Thymus (tissue), 11 donors: Measurements from ENCODE around the gene LSM7. TPM values are rescaled to one million over a fixed set of nuclear protein-coding genes. Genes with fewer than 3 reads are reported as not detected.

Experiments
- DNase-seq, 9 donors: peaks; one replicate each; pipeline ENCODE4 v3.0.0-alpha.2; 2013; ENCODE audit warnings: low spot score in 9 of 9, low read depth in 6 of 9, missing footprints in 1 of 9
- H3K27ac ChIP-seq, 2 donors: one replicate each; pipeline ENCODE4 v1.5.1; 2013; ENCODE audit warnings: control low read depth in 1 of 2, low read depth in 1 of 2, low read length in 1 of 2, mild to moderate bottlenecking in 1 of 2, moderate library complexity in 1 of 2
- H3K27me3 ChIP-seq, 2 donors: one replicate each; pipeline ENCODE4 v1.5.1; 2013; ENCODE audit warnings: low read length in 1 of 2; ENCODE audit not compliant: control insufficient read depth in 2 of 2, insufficient read depth in 1 of 2
- H3K36me3 ChIP-seq, 2 donors: one replicate each; pipeline ENCODE4 v1.5.1; 2013; ENCODE audit warnings: low read length in 1 of 2, mild to moderate bottlenecking in 1 of 2, moderate library complexity in 1 of 2; ENCODE audit not compliant: control insufficient read depth in 2 of 2, insufficient read depth in 2 of 2
- H3K4me1 ChIP-seq, 2 donors: one replicate each; pipeline ENCODE4 v1.5.1; 2013; ENCODE audit warnings: low read length in 2 of 2; ENCODE audit not compliant: control insufficient read depth in 2 of 2, insufficient read depth in 2 of 2
- H3K4me3 ChIP-seq, 2 donors: one replicate each; pipeline ENCODE4 v1.5.1; 2013; ENCODE audit warnings: low read length in 2 of 2, control low read depth in 1 of 2, mild to moderate bottlenecking in 1 of 2
- H3K9me3 ChIP-seq, 2 donors: one replicate each; pipeline ENCODE4 v1.5.1; 2013; ENCODE audit warnings: low read length in 1 of 2, mild to moderate bottlenecking in 1 of 2; ENCODE audit not compliant: control insufficient read depth in 2 of 2, insufficient read depth in 1 of 2
- WGBS: extraction: QIAGEN DNeasy Blood & Tissue Kit; methylation state at CpG from one replicate; pipeline ENCODE4 v1.1.7; 2013; 5-methylcytosine and 5-hydroxymethylcytosine counted together
- polyA plus RNA-seq: library from polyadenylated mRNA; stranded (reverse); fragments of 200-250 nt; gene quantifications from one replicate; pipeline ENCODE4 v1.2.3, GENCODE V29; 2013
- total RNA-seq: library from RNA; stranded (reverse); fragments of 120-200 nt; gene quantifications from one replicate; pipeline ENCODE4 v1.2.4, GENCODE V29; 2013
- donor health status: healthy.

The LSM7 gene
- total and polyA plus RNA-seq, 2 donors, result 175 to 243 TPM

GRCh38 chr19:2288818-2289713 lies 39.3 kb downstream of the LSM7 start:
- peaks cover 44 to 88% of the 10 kb centered on the region in 2 donors for H3K27me3 ChIP-seq
- peaks cover 0 to 5% of the 10 kb centered on the region in 2 donors for H3K9me3 ChIP-seq
- 42% methylated on average over 28 of the region's 28 CpGs for WGBS
- H3K27ac ChIP-seq, result peak overlapping the region in 1 of 2 donors; percentile 42
- H3K4me3 ChIP-seq, result peak overlapping the region in 1 of 2 donors; percentile 43
- peaks cover 14 to 20% of the 10 kb centered on the region in 2 donors for H3K4me1 ChIP-seq
- no peaks in the 10 kb centered on the region for H3K36me3 ChIP-seq
- no peak for DNase-seq

DNA sequence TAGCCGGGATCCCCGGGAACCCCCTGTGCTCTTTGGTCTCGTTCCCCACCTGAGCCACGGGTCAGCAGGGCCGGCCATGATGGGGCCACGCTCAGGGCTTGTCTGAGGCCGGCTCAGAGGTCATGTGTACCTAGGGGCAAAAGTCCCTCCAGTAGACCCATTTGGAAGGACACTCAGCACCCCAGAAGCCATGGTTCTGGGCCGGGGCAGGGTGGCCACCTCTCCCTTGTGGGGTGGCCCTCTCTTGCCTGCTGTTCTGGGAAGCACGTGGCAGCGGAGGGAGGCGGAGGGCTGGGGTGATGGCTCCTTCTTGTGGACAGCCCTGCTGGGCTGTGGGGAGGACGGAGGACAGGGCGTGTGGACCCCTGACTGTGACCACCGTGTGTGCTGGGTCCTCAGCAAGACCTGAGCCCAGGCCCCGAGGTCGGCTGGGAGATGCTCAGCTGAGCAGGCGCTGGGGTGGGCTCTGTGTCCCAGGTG lies 40.0 kb downstream of the LSM7 start:
- Histone ChIP-seq H3K4me3 (no peak overlapping the region), H3K27me3 (peaks cover 41 to 86% of the 10 kb centered on the region in 2 donors), H3K9me3 (peaks cover 0 to 5% of the 10 kb centered on the region in 2 donors), H3K36me3 (no peaks in the 10 kb centered on the region), H3K4me1 (peaks cover 14 to 20% of the 10 kb centered on the region in 2 donors), H3K27ac (no peak overlapping the region)
- DNase-seq, result no peak
- WGBS, result 96% methylated on average over 17 of the region's 17 CpGs

- peaks cover 0 to 5% of the 10 kb centered on the region in 2 donors for H3K9me3 ChIP-seq
- no peak overlapping the region for H3K4me3 ChIP-seq
- H3K4me1 ChIP-seq, result peaks cover 14 to 20% of the 10 kb centered on the region in 2 donors
- DNase-seq, result no peak
- H3K27ac ChIP-seq, result no peak overlapping the region
- H3K27me3 ChIP-seq, result peaks cover 45 to 88% of the 10 kb centered on the region in 2 donors
- WGBS, result 78% methylated on average over 13 of the region's 13 CpGs
- H3K36me3 ChIP-seq, result no peaks in the 10 kb centered on the region
Observed at GRCh38 chr19:2287585-2288337, 40.6 kb downstream of the LSM7 start.

- Histone ChIP-seq H3K4me1 (peaks cover 14 to 31% of the 10 kb centered on the region in 2 donors), H3K36me3 (no peaks in the 10 kb centered on the region), H3K27ac (no peak overlapping the region), H3K27me3 (peaks cover 48 to 88% of the 10 kb centered on the region in 2 donors), H3K4me3 (no peak overlapping the region), H3K9me3 (peaks cover 0 to 5% of the 10 kb centered on the region in 2 donors)
- DNase-seq, result no peak
- WGBS, result 96% methylated on average over 20 of the region's 20 CpGs
Observed at GRCh38 chr19:2286402-2287140, 41.8 kb downstream of the LSM7 start.

- WGBS, result 97% methylated on average over 8 of the region's 8 CpGs
- Histone ChIP-seq H3K27ac (no peak overlapping the region), H3K4me1 (peaks cover 0 to 12% of the 10 kb centered on the region in 2 donors)
Observed at GRCh38 chr19:2283835-2284507, 44.4 kb downstream of the LSM7 start.

DNA sequence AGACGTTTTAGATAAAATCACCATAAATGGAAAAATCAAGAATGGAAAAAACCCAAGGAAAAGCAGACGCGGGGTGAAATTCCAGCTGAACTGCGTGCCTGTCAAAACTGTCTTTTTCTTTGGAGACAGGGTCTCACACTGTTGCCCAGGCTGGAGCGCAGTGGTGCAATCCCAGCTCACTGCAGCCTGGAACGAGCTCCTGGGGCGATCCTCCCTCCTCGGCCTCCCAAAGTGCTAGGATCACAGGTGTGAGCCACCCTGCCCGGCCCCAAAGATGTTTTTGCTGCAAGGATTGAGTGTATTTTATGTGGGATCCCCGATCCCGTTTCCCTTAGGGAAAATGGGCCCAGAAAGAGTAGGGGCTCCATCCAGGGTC lies 45.5 kb downstream of the LSM7 start:
- Histone ChIP-seq H3K4me3 (no peak overlapping the region), H3K27me3 (peaks cover 19 to 59% of the 10 kb centered on the region in 2 donors), H3K36me3 (no peaks in the 10 kb centered on the region), H3K9me3 (peaks cover 0 to 2% of the 10 kb centered on the region in 2 donors), H3K27ac (no peak overlapping the region), H3K4me1 (peaks cover 0 to 11% of the 10 kb centered on the region in 2 donors)
- DNase-seq, result no peak
- 91% methylated on average over 11 of the region's 11 CpGs for WGBS

More at GRCh38 chr19:2283835-2284507, 44.4 kb downstream of the LSM7 start:
- Histone ChIP-seq H3K27me3 (peaks cover 26 to 70% of the 10 kb centered on the region in 2 donors), H3K4me3 (no peak overlapping the region), H3K36me3 (no peaks in the 10 kb centered on the region), H3K9me3 (peaks cover 0 to 2% of the 10 kb centered on the region in 2 donors)
- DNase-seq, result no peak

- Histone ChIP-seq H3K27ac (no peak within 1 kb of the TSS), H3K9me3 (peaks cover 0 to 2% of the 10 kb centered on the region in 2 donors), H3K36me3 (peaks cover 0 to 2% of the 10 kb centered on the region in 2 donors), H3K27me3 (peaks cover 15 to 53% of the 10 kb centered on the region in 2 donors), H3K4me1 (peaks cover 0 to 11% of the 10 kb centered on the region in 2 donors), H3K4me3 (no peak within 1 kb of the TSS)
- 12% methylated on average over 41 of the region's 41 CpGs for WGBS
- DNase-seq, result no peak
Observed at GRCh38 chr19:2282062-2282861, 46.1 kb downstream of the LSM7 start, which contains the start of gene PEAK3. Gene PEAK3, minus strand, starts transcription at chr19:2282175. Its CDS starts 1,244 bp downstream, at chr19:2280931.
